SKM-1 treated with dmso at 0.1 percent for 144 hours (cell line): ENCODE results near the gene HBE1.
A peak's percentile ranks its signal among the peaks of the same experiment; 100 is the strongest.

ENCODE experiments used
- DNase-seq: peaks from one replicate; lab custom pipeline; 2025; ENCODE audit not compliant: unreplicated experiment; lab: John Stamatoyannopoulos, UW

Gene HBE1

GRCh38 chr11:5235364-5236095 lies 34.2 kb downstream of the HBE1 start:
- DNase-seq, result no peak

GRCh38 chr11:5234381-5234834 lies 35.3 kb downstream of the HBE1 start, which contains the start of gene HBD:
Gene HBD (minus strand): TSS chr11:5234483. CDS start chr11:5234433, 50 bp downstream.
- DNase-seq, result peak; percentile 84

GRCh38 chr11:5233307-5233706 lies 36.4 kb downstream of the HBE1 start:
- DNase-seq, result no peak

- DNase-seq, result no peak
These were observed 36.9 kb downstream of the HBE1 start for GRCh38 chr11:5232821-5233220.

- peak; percentile 69 for DNase-seq
These were observed 37.6 kb downstream of the HBE1 start for GRCh38 chr11:5232176-5232575.

GRCh38 chr11:5231111-5231510 lies 38.6 kb downstream of the HBE1 start:
- no peak for DNase-seq

- DNase-seq, result no peak
These were observed 39.5 kb downstream of the HBE1 start for GRCh38 chr11:5230266-5230665.

- no peak for DNase-seq
These were observed 39.9 kb downstream of the HBE1 start for GRCh38 chr11:5229796-5230195.

- DNase-seq, result no peak
These were observed 40.4 kb downstream of the HBE1 start for GRCh38 chr11:5229356-5229755.

- no peak for DNase-seq
These were observed 41.6 kb downstream of the HBE1 start for GRCh38 chr11:5228124-5228523.

- no peak for DNase-seq
These were observed 42.1 kb downstream of the HBE1 start for GRCh38 chr11:5227681-5228080.

- DNase-seq, result peak; percentile 99
These were observed 42.9 kb downstream of the HBE1 start, which contains the start of gene HBB for GRCh38 chr11:5226732-5227310. Gene HBB (minus strand): TSS chr11:5227071. CDS start chr11:5227021, 50 bp downstream.

- DNase-seq, result no peak
These were observed 44.3 kb downstream of the HBE1 start for GRCh38 chr11:5225480-5225871.

- DNase-seq, result no peak
These were observed 44.9 kb downstream of the HBE1 start for GRCh38 chr11:5224538-5225479.

GRCh38 chr11:5223686-5224085 lies 46.1 kb downstream of the HBE1 start:
- no peak for DNase-seq

GRCh38 chr11:5223146-5223545 lies 46.6 kb downstream of the HBE1 start:
- no peak for DNase-seq
